ENCODE data around the gene SLCO3A1.

SLCO3A1 gene

GRCh38 chr15:92166751-92167405 lies 313.4 kb downstream of the SLCO3A1 start:
- Histone ChIP-seq H3K4me3 (ENCODE audit: low read depth, low read length) (no peak overlapping the region), H3K79me2 (no peaks in the 10 kb centered on the region), H3K9me3 (ENCODE audit: control insufficient read depth, low read length) (no peaks in the 10 kb centered on the region), H3K4me2 (ENCODE audit: low read length) (no peak overlapping the region), H3K27me3 (ENCODE audit: control insufficient read depth, insufficient read depth, low read length) (no peaks in the 10 kb centered on the region), H3K36me3 (ENCODE audit: control insufficient read depth, insufficient read depth, low read length) (no peaks in the 10 kb centered on the region), H3K27ac (peak overlapping the region; percentile 97), H3K4me1 (peaks cover 21% of the 10 kb centered on the region), H2AFZ (peak overlapping the region; percentile 64), H3K9ac (no peak overlapping the region)
- TF ChIP-seq CTCF (IDR thresholded peaks at IDR 0.05) = no peak

GRCh38 chr15:92167451-92167850 lies 313.9 kb downstream of the SLCO3A1 start:
- TF ChIP-seq CTCF (IDR thresholded peaks at IDR 0.05) = no peak
- Histone ChIP-seq H3K27me3 (ENCODE audit: control insufficient read depth, insufficient read depth, low read length) (no peaks in the 10 kb centered on the region), H3K4me1 (peaks cover 21% of the 10 kb centered on the region), H3K79me2 (no peaks in the 10 kb centered on the region), H2AFZ (no peak overlapping the region), H3K4me2 (ENCODE audit: low read length) (no peak overlapping the region), H3K9me3 (ENCODE audit: control insufficient read depth, low read length) (no peaks in the 10 kb centered on the region), H3K36me3 (ENCODE audit: control insufficient read depth, insufficient read depth, low read length) (no peaks in the 10 kb centered on the region), H3K4me3 (ENCODE audit: low read depth, low read length) (no peak overlapping the region), H3K9ac (no peak overlapping the region), H3K27ac (peak overlapping the region; percentile 97)

GRCh38 chr15:92168066-92168683 lies 314.7 kb downstream of the SLCO3A1 start:
- Histone ChIP-seq H3K4me2 (ENCODE audit: low read length) (no peak overlapping the region), H3K79me2 (no peaks in the 10 kb centered on the region), H3K9ac (no peak overlapping the region), H3K27me3 (ENCODE audit: control insufficient read depth, insufficient read depth, low read length) (no peaks in the 10 kb centered on the region), H2AFZ (no peak overlapping the region), H3K27ac (no peak overlapping the region), H3K36me3 (ENCODE audit: control insufficient read depth, insufficient read depth, low read length) (no peaks in the 10 kb centered on the region), H3K9me3 (ENCODE audit: control insufficient read depth, low read length) (no peaks in the 10 kb centered on the region), H3K4me1 (peaks cover 21% of the 10 kb centered on the region), H3K4me3 (ENCODE audit: low read depth, low read length) (no peak overlapping the region)
- no peak for TF ChIP-seq CTCF (IDR thresholded peaks at IDR 0.05)

GRCh38 chr15:92170897-92171296 lies 317.4 kb downstream of the SLCO3A1 start:
- H3K79me2 ChIP-seq = no peaks in the 10 kb centered on the region
- no peak for TF ChIP-seq CTCF (IDR thresholded peaks at IDR 0.05)
- H3K27ac ChIP-seq = no peak overlapping the region
- H3K4me3 ChIP-seq (ENCODE audit: low read depth, low read length) = no peak overlapping the region
- H3K9me3 ChIP-seq (ENCODE audit: control insufficient read depth, low read length) = no peaks in the 10 kb centered on the region
- no peak overlapping the region for H2AFZ ChIP-seq
- no peaks in the 10 kb centered on the region for H3K36me3 ChIP-seq (ENCODE audit: control insufficient read depth, insufficient read depth, low read length)
- no peak overlapping the region for H3K4me2 ChIP-seq (ENCODE audit: low read length)
- H3K4me1 ChIP-seq = peaks cover 15% of the 10 kb centered on the region
- H3K27me3 ChIP-seq (ENCODE audit: control insufficient read depth, insufficient read depth, low read length) = no peaks in the 10 kb centered on the region
- H3K9ac ChIP-seq = no peak overlapping the region

- H3K4me3 ChIP-seq (ENCODE audit: low read depth, low read length) = no peak overlapping the region
- no peaks in the 10 kb centered on the region for H3K27me3 ChIP-seq (ENCODE audit: control insufficient read depth, insufficient read depth, low read length)
- H3K79me2 ChIP-seq = no peaks in the 10 kb centered on the region
- no peak overlapping the region for H3K4me2 ChIP-seq (ENCODE audit: low read length)
- no peak overlapping the region for H3K27ac ChIP-seq
- no peaks in the 10 kb centered on the region for H3K9me3 ChIP-seq (ENCODE audit: control insufficient read depth, low read length)
- no peak overlapping the region for H3K9ac ChIP-seq
- no peaks in the 10 kb centered on the region for H3K4me1 ChIP-seq
- TF ChIP-seq CTCF (IDR thresholded peaks at IDR 0.05) = no peak
- H3K36me3 ChIP-seq (ENCODE audit: control insufficient read depth, insufficient read depth, low read length) = no peaks in the 10 kb centered on the region
- H2AFZ ChIP-seq = no peak overlapping the region
Measured at GRCh38 chr15:92178911-92179310, 325.4 kb downstream of the SLCO3A1 start.
